GM21528 (cell line): Measurements from ENCODE around the gene KCNF1.

Experiments
- ATAC-seq: cut with Tn5 transposase; IDR thresholded peaks from one replicate; pipeline ENCODE4 v1.9.1; 2021; ENCODE audit warnings: mild to moderate bottlenecking, moderate library complexity; ENCODE audit not compliant: unreplicated experiment, low FRiP score

Gene KCNF1

DNA sequence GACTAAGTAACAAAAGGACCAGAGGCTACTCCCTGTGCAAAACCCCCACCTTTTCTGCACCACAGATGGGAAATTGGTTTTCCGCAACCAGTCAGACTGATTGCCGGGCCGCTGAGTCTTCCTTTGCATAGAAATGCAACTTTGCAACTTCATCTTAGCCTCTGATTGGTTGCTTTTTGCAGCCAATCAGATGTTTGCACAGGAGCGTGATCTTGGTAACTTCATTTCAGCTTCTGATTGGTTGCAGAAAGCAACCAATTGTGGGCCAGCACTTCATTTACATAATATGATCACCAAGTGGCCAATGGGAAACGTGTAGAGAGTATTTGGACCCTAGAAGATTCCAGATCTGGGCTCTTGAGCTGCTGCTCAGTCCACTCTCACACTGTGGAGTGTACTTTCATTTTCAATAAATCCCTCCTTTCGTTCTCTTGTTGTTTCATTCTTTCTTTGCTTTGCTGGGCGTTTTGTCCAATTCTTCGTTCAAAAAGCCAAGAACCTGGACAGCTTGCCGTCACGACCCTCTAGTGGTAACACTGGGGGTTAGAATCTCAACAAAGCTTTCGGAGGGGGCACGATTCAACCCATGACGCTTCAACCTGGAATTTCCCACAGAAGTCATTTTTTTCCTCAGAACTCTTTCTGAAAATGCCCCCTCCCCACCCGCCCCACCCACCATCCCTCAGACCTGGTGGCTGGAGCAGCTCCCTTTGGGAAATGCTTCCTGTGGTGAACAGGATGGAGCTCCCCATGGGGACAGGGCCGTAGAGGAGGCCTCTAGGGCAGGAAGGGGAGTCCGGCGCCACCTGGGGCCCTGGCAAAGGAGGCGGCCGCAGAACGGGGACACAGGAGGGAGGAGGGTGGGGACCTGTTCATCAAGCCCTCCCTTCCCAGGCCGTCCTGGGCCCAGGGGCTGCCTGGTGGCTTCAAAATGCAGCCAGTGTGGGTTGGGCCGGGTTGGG is 31.8 kb upstream of the KCNF1 start:
- ATAC-seq: no peak

DNA sequence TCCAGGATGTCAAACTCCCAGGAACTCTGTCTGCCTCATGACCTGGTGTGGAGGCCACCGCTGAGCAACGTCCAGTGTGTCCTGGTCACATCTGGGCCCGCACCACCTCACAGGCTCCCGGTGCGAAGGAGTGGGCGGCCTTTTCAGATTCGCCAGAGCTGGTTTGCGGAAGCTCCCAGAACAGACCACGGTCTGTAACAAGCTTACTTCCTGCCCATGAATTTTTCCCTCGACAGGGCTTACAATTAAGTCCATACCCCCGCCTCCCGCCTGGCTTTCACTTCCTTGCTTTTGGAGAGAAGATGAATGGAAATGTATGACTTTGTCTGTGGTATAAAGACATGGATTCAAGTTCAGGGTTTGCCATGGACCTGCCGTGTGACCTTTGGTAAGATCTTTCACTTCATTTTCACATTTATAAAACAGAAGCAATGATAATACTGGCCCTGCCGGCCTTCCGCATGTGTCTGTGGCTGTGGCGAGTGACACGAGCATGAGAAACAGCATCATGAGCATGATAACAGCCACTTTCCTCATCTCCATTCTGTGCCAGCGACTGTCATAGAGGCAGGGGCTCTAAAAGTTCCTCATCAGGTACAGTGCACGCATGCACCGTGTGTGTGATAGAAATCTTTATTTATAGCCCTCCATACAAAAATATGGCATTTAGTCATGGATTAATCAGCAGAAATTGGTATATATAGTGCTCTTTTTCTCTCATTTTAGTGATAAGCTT is 31.0 kb upstream of the KCNF1 start:
- ATAC-seq: no peak

DNA sequence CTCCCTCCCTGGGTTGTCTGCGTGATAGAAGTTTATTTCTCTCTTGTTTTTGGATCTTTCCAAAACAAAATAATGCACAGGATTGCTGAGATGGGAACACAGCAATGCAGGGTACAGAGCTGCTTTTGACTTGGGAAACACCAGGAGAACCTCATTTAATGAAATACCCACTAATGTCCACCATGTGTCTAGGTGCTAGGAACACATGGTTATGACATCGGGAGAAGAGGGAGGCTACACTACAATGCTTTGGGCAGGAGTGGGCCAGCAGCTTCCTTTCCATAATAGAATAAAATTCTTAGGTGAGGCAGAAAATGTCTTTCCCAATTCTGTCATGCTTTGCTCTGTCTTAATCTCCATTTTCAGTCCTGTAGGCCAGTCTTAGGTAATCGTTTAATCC is 29.2 kb upstream of the KCNF1 start:
- ATAC-seq: no peak

DNA sequence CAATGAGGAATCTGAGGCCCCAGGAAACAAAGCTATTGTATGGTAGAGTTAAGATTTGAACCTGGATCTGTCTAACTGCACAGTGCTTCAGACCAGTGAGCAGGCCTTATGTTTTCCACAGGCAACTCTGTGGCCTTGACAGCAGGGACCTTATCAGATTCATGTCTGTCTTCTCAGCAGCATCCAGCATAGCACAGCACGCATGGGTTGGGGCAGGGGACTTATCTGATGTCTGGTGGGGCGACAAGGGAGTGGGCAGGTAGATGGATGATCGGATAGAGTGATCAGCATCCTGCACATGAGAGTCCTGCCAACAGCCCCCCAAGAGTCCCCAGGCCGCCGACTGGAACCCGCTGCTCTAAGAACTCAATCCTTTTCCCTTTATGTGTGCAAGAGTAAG is 28.7 kb upstream of the KCNF1 start:
- no peak for ATAC-seq

DNA sequence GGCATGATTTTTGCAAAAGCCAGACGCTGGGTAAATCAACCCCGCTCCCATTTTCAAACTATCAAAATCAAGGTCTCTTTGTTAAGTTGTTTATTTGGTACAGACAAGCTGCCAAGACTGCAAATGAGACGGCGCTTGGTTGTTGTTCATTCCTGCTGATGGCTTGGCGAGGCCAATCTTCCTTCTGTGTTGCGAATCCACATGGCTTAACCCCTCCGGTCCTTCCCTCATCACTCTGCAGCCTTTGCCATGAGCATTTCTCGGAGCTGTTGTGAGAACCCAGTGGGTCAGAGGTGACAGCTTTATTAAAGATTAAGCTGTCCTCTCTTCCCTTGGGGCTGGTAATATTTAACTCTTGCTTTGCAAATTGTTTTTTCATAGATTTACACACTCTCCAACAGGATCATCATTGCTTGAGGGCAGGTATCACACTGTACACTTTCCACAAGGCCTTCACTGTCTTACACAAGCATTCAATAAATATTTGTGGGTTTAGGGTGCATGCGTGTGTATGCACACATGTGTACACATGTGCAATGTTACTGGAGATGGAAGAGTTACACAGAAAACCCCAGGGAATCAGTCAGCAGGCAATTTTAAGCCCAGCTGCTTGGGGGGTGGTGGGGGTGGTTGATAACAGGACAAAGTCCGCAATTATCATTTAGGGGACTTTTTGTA is 27.8 kb upstream of the KCNF1 start:
- ATAC-seq: no peak

DNA sequence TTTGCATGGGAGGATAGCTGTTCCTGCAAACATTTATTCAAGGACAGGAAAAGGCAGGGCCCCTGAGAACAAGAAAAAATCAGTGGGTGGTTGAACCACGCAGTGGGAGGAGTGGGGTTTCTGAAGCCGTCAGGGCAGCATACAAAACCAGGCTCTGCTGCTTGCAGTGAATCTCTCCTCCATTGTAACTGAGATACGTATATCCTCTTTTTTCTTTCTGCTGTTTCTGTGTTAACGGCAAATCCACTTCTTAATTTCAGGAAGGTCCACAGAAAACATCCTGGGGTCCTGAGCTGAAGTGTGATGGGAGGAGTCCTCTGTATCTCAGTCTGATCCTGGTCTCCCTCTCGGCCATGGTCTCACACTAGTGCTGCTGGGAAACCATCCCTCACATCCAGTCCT is 27.2 kb upstream of the KCNF1 start:
- no peak for ATAC-seq

DNA sequence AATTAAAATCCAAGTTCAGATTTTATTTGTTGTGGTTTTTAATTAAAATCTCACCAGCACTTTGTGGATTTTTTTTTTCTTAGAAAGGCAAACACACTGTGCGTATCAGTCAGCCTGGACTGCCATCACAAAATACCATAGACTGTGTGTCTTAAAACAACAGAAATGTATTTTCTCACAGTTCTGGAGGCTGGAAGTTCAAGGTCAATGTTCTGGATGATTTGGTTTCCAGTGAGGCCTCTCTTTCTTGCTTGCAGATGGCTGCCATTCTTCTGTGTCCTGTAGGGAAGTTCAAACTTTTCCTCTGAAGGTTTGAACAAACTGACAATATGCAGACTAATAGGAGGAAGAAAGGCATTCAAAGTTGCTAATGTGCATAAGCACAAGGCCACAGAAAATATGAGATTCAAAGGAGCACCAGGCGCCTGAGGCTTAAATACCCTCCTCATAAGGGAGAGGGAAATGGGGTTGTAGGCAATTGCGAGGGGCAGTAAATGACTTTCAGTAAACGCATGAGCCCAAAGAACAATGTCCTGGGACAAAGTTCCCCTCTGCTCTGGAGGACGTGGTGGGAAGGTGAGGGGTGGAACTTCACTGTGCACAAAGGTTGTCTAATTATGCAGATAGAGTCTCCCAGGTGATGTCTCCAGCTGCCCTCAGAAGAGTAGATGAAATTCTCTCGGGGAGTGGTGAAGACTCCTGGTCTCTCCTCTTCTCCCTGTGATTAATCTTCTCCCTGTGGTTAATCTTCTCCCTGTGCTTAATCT is 26.5 kb upstream of the KCNF1 start:
- ATAC-seq: no peak

DNA sequence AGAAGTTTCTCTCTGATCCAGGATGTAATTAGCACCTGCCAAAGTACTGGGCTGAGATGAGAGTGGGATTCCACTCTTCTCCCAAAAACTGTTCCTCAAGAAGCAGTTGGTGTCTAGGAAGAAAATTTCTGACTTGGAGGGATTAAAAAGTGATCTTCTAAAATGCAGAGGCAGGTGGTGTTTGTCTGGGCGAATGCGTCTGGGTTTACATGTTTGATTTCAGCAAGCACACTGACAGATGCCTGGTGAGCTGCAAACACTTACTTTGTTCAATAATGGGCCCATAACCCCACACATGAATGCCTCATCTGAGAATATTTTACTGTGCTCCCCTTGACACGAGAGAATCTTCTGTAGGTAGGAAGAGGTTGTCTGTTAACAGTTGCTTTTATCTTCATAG is 24.3 kb upstream of the KCNF1 start:
- no peak for ATAC-seq

DNA sequence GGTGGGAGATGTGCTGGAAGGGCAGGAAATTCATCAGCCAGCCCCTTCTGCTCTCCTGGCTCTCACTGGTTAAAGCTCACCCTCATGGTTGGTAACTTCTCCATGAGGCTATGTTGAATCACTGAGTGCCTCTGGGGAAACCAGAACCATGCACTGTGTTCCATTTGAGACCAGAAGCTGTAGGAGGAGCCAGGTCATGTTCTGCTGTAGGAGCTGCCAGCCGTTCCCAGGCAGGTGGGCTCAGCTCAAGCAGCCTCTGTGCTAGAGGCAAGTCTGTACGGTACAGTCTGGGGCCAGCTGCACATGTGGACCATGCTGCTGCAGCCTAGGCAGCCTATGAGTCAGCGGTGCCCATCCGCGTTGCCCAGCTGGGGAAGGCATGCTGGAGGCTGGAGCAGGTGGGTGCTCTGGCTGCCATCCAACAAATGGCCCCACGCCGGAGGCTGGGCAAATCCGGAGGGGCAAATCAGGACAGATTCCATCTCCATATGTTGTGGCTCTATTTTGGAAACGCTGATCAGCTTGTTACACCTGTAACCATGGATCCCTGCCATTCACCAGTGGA is 22.0 kb upstream of the KCNF1 start:
- ATAC-seq: no peak

DNA sequence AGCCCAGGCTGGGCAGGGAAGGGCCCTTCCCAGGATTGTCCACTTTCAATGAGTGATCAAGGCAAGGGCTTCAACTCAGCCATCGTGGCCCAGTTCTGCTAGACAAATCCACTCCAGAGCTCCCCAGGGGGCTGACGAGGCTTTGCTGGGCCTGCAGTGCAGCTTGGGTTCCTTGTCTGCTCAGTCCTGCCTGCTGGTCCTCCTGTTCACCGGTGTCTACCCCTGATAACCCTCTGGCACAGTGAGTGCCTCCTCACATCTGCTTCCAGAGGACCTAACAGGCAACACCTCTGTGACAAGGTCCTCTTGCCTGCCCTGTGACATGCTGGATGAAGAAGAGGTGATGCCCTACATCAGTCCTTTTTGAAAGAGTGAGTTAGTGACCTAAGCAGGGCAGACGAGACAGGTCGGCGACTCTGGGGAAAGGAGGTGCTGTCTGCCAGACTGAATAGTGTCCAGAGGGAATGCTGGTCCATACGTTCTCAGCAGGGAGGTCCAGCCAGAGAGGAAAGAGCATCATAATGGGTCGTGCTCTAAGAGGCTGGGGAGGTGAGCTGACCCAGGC is 20.9 kb upstream of the KCNF1 start:
- no peak for ATAC-seq

DNA sequence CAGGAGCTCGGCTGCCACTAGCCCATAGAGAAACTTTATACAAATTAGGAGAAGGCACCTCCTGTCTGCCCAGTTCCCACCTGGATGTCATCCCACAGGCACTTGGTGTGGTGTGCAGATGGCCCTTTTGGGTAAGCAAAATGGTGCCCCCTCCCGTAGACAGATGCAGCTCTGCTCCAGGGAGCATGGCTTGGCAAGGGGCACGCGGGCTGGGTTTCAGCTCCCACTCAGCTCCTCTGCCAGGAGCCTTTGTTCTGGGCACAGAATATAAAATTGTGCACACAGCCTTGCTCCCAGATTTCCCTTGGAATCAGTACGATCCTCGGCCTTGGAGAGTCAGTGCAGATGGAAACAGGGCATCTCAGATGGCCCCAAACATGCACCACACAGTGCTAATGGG is 20.3 kb upstream of the KCNF1 start:
- ATAC-seq: no peak

DNA sequence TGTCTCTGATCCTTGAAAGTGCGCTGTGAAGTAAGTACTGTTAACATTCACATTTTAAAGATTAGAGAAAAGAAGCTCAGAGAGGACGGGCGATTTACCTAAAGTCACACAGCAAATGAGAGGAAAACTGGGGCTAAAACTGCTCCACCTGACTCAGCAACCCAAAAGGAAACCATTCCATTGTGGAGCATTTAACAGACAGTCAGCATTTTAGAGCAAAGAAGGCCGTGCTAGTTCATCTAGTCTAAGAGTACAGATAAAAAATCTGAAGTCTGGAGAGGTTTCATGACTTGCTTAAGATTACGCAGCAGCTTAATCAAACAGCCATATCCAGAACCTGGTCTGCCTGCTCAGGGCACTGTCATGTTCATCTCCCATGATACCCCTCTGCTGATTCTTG is 19.9 kb upstream of the KCNF1 start:
- no peak for ATAC-seq

DNA sequence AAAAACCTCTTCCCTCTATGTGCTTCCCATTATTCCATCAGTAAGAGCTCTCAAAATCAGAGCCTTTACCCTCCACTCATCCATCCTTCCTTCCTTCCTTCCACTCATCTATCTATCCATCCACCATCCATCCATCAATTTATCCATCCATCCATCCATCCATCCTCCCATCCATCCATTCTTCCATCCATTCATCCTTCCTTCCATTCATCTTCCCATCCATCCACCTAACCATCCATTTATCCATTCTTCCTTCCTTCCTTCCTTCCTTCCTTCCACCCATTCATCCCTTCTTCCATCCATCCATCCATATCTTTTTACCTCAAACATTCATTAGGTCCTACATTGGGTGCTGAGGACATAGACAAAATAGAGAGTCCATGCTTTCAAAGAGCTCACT is 19.4 kb upstream of the KCNF1 start:
- no peak for ATAC-seq

DNA sequence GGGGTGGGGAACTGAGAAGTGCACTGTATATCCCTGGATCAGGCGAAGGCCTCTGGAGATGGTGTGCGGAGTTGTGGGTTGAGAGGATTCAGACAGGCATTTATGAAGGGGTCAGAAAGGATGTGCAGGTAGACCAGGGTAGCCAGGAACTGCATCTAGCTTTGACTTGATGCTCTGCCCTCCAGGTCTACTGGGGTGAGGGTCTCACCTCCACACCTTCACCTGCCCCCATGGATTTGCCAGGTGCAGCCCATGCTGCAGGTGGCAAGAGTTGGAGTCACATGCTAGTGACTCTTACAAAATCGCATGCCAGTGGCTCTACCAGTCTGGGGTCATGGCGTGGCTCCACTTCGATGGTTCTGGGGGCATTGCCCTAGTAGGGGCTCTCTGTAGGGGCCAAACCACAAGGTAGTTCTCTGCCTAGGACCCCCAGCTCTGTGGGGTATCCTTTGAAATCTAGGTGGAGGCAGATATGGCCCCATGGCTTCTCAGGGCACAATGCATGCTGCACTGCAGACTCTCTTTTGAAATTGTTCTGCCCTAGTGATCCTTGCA is 18.9 kb upstream of the KCNF1 start:
- no peak for ATAC-seq

DNA sequence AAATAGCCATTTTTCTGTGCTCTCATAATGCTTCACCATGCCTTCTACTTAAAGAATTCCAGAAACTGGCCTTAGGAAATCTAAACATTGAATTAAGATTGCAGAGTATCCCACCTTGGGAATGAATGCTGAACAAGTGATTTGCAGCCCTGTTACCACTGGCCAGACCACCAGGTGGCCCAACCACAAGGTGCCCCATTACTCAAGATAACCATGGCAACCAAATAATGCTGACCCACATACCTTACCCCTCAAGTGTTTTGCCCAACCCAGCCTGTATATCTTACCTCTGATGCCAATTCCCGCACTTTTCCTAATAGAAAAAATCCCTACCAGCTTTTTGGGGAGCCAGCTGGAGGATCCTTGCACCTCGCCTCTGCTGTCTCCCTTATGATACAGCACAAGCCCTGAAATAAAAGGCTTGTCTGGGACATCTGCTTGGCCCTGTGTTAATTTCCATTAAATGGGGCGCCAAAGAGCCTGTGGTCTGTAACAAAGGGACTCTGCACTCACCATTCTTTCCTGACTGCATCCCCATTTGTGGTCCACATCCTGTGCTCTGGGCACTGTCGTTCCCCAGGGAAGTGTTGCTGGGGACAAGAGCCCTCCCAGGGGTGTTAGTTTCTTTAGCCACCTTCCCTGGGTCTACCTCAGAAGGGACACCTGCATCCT is 17.3 kb upstream of the KCNF1 start:
- no peak for ATAC-seq

DNA sequence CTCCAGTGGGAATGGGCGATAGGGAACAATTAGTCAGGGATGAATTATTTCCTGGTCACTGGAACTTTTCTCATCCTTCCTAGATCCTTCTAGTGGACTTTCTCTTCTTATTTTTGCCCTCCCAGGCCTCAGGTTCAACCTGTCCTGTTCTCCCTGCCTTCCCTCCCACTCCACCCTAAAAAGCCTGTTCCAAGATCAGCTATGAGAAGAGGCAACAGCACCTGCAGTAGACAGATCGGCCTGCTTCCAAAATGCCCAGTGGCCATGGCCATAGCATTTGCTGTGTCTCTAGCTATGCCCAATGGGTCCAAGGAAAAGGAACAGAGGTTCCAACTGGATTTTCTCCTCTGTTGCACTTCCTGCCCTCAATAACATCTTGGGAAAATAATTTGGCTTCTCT is 16.5 kb upstream of the KCNF1 start:
- ATAC-seq: no peak

DNA sequence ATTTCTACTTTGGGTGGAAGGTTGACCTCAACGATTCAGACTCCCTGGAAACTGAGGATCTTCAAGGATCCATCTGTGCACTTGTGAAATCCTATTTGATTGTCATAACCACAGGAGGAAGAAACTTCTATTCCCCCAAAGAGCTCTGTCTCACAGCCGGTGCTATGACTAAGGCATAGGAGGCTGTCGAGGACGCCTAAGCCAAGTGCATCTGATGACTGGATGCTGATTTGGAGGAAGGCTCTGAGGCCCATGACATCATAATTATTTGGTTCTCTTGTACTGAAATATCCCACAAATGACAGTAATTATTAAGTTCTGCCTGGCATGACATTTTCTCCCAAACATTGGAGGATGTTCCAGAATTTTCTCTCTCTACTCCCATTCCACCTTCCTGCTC is 13.8 kb upstream of the KCNF1 start:
- ATAC-seq: no peak

DNA sequence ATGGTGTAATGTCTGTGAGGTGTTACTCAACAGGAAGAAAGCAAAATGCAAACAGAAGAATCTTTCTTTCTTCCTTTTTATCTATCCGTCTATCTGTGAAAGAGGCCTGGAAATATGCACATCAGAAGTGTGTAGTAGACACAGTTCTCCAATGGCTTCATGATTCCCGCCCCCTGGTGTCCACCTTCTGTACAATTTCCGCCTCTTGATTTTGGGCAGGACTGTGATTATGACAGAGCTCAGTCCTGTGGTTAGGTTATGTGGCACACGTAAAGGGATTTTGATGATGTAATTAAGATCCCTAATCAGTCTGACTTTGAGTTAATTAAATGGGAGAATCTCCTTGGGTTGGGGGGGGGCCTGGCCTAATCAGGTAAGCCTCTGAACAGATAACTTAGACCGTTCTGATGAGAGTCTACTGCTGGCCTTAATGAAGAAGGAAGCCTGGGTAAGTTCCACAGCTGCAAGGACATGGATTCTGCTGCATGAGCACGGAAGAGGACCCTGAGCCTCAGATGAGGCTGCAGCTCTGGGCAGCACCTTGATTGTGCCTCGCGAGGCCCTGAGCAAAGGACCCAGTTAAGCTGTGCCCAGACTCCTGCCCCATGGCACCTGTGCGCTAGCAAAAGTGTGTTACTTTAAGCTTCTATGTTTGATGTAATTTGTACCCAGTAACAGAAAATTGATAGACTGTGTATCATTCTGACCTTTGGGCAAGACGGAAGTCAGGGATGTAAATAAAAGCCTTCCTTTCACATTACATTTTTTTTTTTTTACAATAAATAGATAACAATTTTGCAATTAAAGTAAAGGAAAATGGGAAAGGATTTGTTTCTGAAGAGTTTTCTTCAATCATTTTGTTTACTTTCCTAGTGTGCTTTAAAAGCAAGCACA is 11.3 kb upstream of the KCNF1 start:
- ATAC-seq: no peak
